Gastroesophageal sphincter (tissue), 3 donors: ENCODE results near the gene SPRING1.

Experiments
- CTCF ChIP-seq, 4 experiments: fragments of 200-600 bp in 2 of 4; fragments of 450-650 bp in 2 of 4; sonication (generic) in 1 of 4; IDR thresholded peaks; one replicate each; pipeline ENCODE4 v1.5.1; 2017 to 2019; ENCODE audit warnings: antibody characterized with exemption in 4 of 4, mild to moderate bottlenecking in 2 of 4, moderate library complexity in 2 of 4
- POLR2AphosphoS5 ChIP-seq: sonication (generic); formaldehyde crosslinking; IDR thresholded peaks from one replicate; pipeline ENCODE4 v1.6.1; 2017; ENCODE audit warnings: antibody characterized with exemption

- TF ChIP-seq CTCF (IDR thresholded peaks at IDR 0.05) (no peak), POLR2AphosphoS5 (no peak)
Observed at GRCh38 chr12:116727891-116728290, 10.0 kb downstream of the SPRING1 start.
